NCI-H2029 (cell line): ENCODE measurements around the gene MTCL1.

ENCODE experiments used
- DNase-seq: peaks from one replicate; lab custom pipeline; 2025; lab: John Stamatoyannopoulos, UW

The MTCL1 gene

DNA sequence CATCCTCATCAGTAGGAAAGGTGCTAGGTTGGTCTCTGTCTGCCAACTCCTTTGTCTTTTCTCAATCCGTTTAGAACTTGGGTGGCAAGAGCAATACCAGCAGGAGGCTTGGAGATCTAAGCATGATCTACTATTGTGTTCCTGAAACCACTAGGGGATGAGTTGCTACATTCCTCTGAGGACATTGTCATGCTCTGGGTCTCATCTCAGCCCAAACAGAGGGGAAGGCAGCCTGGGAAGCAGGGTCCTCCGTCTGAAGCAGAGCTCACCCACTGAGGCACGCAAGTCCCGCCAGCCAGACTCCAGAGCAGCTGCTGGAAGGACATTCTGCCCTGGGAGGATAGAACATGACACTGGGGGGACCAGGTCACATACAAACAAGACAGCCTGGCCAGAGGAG lies 162.9 kb downstream of the MTCL1 start:
- DNase-seq: no peak

DNA sequence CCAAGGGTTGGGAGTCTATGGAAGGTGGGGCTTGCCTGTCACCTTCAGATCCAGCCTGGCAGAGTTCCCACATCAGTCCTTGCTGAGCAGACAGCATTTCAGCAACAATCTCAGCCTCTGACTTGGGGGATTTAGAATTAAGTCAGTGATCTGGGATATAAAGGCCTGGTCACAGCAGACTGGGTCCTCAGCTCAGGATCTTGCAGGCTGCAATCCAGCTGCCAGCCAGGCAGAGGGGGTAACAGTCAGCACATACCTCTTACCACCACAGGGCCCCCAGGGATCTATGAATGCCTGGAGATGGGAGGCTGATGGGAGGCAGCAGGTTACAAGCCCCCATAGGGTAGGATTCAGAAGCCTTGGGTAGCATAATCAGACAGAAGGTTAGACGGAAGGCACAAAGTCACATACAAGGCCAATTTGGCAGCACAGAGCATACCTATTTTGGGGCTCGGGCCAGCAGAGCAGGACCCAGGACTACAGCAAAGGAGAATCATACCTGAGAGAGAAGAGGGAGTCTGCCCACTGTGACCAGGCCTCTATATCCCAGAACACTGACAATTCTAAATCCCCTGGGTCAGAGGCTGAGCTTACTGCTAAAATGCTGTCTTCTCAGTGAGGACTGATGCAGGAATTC lies 163.5 kb downstream of the MTCL1 start:
- DNase-seq: no peak

DNA sequence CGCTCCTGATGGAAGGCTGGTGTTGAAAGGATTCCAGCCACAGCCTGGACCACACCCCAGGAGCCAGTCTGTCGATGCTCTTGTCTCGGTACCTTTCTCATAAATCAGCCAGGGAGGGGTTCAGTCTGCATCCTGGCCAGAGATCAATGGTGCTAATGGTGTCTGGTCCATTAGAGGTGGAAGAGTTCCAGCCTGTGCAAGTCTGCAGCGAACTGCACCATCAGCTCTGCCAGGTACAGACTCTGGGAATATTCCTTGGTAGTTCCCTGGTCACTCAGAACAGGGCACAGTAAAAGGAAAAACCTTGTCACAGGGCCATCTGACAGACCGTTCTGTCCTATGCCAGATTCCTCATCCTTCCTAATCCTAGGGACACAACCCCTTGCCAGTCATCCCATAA lies 164.3 kb downstream of the MTCL1 start:
- no peak for DNase-seq

DNA sequence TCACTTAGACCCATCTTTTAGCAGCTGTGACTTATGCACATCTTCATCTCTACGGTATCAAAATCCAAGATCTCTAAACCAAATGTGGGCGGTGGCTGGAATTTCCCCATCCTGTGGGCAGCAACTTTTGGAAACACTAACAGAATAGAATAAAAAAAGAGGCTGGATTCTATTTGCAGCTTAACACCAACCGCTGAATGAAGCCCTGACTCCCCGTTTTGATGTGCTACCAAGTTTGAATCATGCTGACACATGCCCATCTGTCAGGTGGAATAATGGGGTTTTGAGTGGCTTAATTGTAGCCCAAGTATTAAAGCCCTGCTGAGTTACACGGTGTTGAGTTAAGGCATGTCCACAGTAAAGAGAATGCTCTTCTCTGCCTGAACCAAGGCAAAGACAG lies 165.2 kb downstream of the MTCL1 start:
- DNase-seq: no peak

DNA sequence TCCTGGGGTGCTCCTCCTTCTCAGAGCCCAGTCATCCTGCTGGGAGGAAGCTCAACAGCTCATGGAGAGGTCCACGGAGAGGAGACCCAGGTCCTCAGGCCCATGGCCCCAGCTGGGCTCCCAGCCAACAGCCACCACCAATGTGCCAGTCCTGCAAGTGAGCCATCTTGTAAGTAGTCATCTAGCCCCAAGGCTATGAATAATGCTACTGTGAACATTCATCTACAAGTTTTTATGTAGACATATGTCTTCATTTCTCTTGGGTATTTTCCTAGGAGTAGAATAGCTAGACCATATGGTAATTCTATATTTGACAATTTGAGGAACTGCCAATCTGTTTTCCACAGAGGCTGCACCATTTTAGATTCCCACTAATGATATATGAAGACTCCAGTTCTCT lies 166.1 kb downstream of the MTCL1 start:
- DNase-seq: no peak

DNA sequence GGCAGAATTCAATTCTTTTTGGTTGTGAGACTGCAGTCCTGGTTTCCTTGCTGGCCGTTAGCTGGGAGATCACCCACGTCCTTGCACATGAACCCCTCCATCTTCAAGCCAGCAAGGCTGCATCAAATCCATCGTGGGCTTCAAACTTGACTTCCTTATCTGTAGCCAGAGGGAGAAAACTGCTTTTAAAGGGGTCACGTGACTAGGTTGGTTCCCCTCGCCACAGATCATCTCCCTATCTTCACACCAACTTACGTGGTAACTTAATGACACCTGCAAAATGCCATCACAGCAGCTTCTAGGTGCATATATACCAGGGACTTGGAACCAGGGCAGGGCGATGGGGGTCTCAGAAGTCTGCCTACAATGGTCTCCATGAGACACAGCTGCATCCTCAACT lies 169.5 kb downstream of the MTCL1 start:
- DNase-seq: no peak

DNA sequence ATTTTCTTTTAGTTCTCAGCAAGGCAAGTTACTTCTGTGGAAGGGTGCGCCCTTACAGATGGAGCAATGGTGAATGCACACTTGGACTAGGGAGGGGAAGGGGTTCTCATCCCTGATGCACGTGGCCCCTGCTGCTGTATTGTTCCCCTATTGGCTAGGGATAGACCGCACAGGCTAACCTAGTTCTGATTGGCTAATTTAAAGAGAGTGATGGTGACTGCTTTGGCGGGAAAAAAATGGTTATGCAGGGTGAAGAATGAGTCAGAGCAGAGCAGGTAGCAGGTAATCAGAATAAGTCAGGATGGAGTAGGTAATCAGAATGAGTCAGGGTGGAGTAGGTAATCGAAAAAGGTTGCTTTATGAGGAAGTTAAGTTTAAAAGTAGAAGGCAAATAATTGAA lies 171.5 kb downstream of the MTCL1 start:
- no peak for DNase-seq

DNA sequence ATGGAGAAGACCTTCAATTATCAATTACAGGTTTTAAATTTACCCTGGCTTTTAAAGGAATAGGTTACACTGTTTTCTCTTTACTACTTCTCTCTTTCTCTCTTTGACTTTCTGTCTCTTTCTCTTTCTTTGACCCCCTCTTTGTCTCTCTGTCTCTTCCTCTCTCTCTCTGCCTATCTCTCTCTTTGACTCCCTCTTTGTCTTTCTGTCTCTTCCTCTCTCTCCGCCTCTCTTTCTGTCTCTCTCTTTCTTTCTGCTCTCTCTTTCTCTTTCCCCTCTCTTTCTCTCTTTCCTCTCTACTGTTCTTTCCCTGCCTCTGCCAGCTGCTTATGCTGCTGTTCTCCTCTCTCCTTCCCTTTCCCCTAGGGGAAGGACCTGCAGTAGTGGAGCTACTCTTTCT lies 175.7 kb downstream of the MTCL1 start:
- DNase-seq: no peak
